ENCODE data around the gene SYTL5.

Gene SYTL5

DNA sequence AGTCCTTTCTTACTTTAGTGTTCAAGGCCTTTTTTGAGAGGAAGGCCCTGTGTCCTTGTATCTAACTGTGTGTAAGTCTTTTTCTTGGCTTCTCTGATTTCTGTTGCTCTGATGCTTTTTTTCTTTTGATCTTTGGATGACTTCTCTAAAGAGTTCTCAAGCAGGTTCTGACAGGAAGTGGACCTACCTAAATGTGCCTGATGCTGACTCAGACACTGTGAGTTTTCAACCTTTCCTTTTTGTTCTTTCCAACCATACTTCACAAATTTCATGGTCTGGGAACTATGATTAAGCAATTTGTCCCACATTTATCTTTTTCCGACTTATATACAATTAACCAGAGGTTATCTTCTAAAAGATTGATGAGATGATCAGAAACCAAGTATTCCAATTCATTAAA is 96.5 kb downstream of the SYTL5 start:
- Histone ChIP-seq H3K4me3 (ENCODE audit: low read length, poor library complexity, severe bottlenecking) (no peak overlapping the region), H3K27me3 (ENCODE audit: insufficient read depth, low read length, poor library complexity, severe bottlenecking) (no peaks in the 10 kb centered on the region), H3K4me2 (ENCODE audit: low read depth, low read length, poor library complexity, severe bottlenecking) (no peak overlapping the region), H3K79me2 (ENCODE audit: insufficient read depth, low read length) (no peaks in the 10 kb centered on the region), H3K36me3 (ENCODE audit: insufficient read depth, low read length) (no peaks in the 10 kb centered on the region), H3K9me2 (replicated peaks; ENCODE audit: low read depth, low read length) (no peaks in the 10 kb centered on the region), H2AFZ (ENCODE audit: low read length) (no peak overlapping the region), H4K20me1 (ENCODE audit: insufficient read depth, low read length, poor library complexity, severe bottlenecking) (no peaks in the 10 kb centered on the region), H3F3A (ENCODE audit: low read depth) (no peaks in the 10 kb centered on the region), H3K4me1 (ENCODE audit: insufficient read depth, low read length, poor library complexity, severe bottlenecking) (peaks cover 16% of the 10 kb centered on the region), H3K9ac (ENCODE audit: low read depth, low read length, poor library complexity, severe bottlenecking) (no peak overlapping the region), H3K9me3 (ENCODE audit: insufficient read depth, low read depth, low read length) (no peaks in the 10 kb centered on the region; the same call in 1 of the 2 replicates)
- TF ChIP-seq, protein P1, sequence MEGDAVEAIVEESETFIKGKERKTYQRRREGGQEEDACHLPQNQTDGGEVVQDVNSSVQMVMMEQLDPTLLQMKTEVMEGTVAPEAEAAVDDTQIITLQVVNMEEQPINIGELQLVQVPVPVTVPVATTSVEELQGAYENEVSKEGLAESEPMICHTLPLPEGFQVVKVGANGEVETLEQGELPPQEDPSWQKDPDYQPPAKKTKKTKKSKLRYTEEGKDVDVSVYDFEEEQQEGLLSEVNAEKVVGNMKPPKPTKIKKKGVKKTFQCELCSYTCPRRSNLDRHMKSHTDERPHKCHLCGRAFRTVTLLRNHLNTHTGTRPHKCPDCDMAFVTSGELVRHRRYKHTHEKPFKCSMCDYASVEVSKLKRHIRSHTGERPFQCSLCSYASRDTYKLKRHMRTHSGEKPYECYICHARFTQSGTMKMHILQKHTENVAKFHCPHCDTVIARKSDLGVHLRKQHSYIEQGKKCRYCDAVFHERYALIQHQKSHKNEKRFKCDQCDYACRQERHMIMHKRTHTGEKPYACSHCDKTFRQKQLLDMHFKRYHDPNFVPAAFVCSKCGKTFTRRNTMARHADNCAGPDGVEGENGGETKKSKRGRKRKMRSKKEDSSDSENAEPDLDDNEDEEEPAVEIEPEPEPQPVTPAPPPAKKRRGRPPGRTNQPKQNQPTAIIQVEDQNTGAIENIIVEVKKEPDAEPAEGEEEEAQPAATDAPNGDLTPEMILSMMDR (conservative IDR thresholded peaks at IDR 0.05; ENCODE audit: low read length), result no peak
- no peak for TF ChIP-seq EZH2phosphoT487 (IDR thresholded peaks at IDR 0.05; ENCODE audit: borderline replicate concordance)

DNA sequence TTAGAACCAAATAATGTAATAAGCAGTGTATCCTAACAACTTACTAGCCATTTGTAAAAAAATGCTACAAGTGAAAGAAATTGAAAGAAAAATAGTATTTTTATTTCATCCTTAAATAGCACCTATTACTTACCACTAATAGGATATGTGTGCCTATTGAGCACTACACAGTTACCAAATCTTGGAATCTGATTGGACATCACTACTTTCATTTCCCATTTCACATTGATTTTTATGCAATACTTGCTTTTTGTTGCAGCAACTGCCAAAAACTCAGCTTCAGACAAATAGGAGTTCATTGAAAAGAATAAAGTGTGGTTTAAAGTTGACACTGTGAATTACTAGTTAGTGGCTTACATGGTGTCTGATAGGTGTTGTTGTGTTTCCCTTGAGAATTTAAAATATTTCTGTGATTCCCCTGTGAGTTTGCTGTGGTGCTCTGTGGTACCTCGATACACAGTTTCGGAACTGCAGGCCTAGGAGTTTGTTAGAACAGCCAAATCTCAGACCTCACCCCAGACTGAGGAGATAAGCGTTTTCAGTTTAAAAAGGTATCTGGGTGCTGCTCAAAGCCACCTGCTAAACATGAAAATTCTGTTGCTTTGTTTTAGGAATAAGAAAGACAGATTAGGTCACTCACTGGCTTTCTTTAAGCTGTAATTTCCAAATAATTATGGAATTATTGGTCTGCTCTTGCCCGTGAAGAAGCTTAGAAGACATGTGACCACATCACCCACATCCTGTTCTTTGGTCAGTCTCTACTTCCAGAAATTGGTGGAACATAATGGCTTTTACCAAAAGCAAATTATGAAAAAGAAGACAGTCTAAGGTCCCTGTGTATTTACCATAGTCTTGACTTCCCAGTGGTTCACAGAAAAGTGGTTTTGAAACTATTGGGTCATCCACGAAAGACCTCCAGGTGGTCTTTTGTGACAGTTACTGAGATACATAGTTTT is 97.8 kb downstream of the SYTL5 start:
- Histone ChIP-seq H3K4me3 (ENCODE audit: low read length, poor library complexity, severe bottlenecking) (no peak overlapping the region), H3K9me2 (replicated peaks; ENCODE audit: low read depth, low read length) (no peaks in the 10 kb centered on the region), H3F3A (ENCODE audit: low read depth) (no peaks in the 10 kb centered on the region), H3K4me1 (ENCODE audit: insufficient read depth, low read length, poor library complexity, severe bottlenecking) (peaks cover 16% of the 10 kb centered on the region), H3K36me3 (ENCODE audit: insufficient read depth, low read length) (no peaks in the 10 kb centered on the region), H3K9ac (ENCODE audit: low read depth, low read length, poor library complexity, severe bottlenecking) (no peak overlapping the region), H3K27me3 (ENCODE audit: insufficient read depth, low read length, poor library complexity, severe bottlenecking) (no peaks in the 10 kb centered on the region), H3K79me2 (ENCODE audit: insufficient read depth, low read length) (no peaks in the 10 kb centered on the region), H3K4me2 (ENCODE audit: low read depth, low read length, poor library complexity, severe bottlenecking) (peak overlapping the region; percentile 35), H3K9me3 (ENCODE audit: insufficient read depth, low read depth, low read length) (no peaks in the 10 kb centered on the region; the same call in 1 of the 2 replicates), H2AFZ (ENCODE audit: low read length) (no peak overlapping the region), H4K20me1 (ENCODE audit: insufficient read depth, low read length, poor library complexity, severe bottlenecking) (no peaks in the 10 kb centered on the region)
- TF ChIP-seq EZH2phosphoT487 (IDR thresholded peaks at IDR 0.05; ENCODE audit: borderline replicate concordance), result no peak
- TF ChIP-seq, protein P1 (conservative IDR thresholded peaks at IDR 0.05; ENCODE audit: low read length), result no peak

DNA sequence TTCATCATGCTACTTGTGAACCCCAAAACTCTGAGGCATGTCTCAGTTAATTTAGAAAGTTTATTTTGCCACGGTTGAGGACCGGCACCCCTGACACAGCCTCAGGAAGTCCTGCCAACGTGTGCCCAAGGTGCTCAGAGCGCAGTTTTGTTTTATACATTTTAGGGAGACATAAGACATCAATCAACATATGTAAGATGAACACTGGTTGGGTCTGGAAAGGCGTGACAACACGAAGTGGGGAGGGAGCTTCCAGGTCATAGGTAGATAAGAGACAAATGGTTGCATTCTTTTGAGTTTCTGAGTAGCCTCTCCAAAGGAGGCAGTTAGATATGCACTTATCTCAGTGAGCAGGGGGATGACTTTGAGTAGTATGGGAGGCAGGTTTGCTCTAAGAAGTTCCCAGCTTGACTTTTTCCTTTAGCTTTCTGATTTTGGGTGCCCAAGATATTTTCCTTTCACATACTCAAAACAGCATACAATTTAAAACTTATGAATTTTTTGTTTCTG is 98.9 kb downstream of the SYTL5 start:
- Histone ChIP-seq H2AFZ (ENCODE audit: low read length) (no peak overlapping the region), H3K9me3 (ENCODE audit: insufficient read depth, low read depth, low read length) (no peaks in the 10 kb centered on the region), H4K20me1 (ENCODE audit: insufficient read depth, low read length, poor library complexity, severe bottlenecking) (no peaks in the 10 kb centered on the region), H3K9me2 (replicated peaks; ENCODE audit: low read depth, low read length) (no peaks in the 10 kb centered on the region), H3F3A (ENCODE audit: low read depth) (no peaks in the 10 kb centered on the region), H3K36me3 (ENCODE audit: insufficient read depth, low read length) (no peaks in the 10 kb centered on the region), H3K27me3 (ENCODE audit: insufficient read depth, low read length, poor library complexity, severe bottlenecking) (no peaks in the 10 kb centered on the region), H3K9ac (ENCODE audit: low read depth, low read length, poor library complexity, severe bottlenecking) (no peak overlapping the region), H3K4me3 (ENCODE audit: low read length, poor library complexity, severe bottlenecking) (no peak overlapping the region), H3K4me1 (ENCODE audit: insufficient read depth, low read length, poor library complexity, severe bottlenecking) (peaks cover 16% of the 10 kb centered on the region), H3K4me2 (ENCODE audit: low read depth, low read length, poor library complexity, severe bottlenecking) (no peak overlapping the region), H3K79me2 (ENCODE audit: insufficient read depth, low read length) (no peaks in the 10 kb centered on the region)
- TF ChIP-seq, protein P1 (conservative IDR thresholded peaks at IDR 0.05; ENCODE audit: low read length), result no peak
- TF ChIP-seq EZH2phosphoT487 (IDR thresholded peaks at IDR 0.05; ENCODE audit: borderline replicate concordance), result no peak

Measured in Loucy (cell line).